Measurements from ENCODE around the gene CFP.
"Not testable (repeated sequence)": the region's sequence is repeated elsewhere in the genome, so short reads cannot be mapped to it uniquely, and the experiment has no call there.

Gene CFP

GRCh38 chrX:47637546-47638195 is 7.9 kb upstream of the CFP start:
- DNase-seq = peak; percentile 76

GRCh38 chrX:47634871-47635575 is 5.3 kb upstream of the CFP start:
- DNase-seq = no peak

- no peak for DNase-seq
Observed at GRCh38 chrX:47633689-47634590, 4.2 kb upstream of the CFP start.

- no peak for DNase-seq
Observed at GRCh38 chrX:47632666-47633065, 2.9 kb upstream of the CFP start.

GRCh38 chrX:47631676-47632075 is 1.9 kb upstream of the CFP start:
- no peak for DNase-seq

GRCh38 chrX:47628982-47629381 is 748 bp downstream of the CFP start:
- DNase-seq = no peak

- DNase-seq = no peak
Observed at GRCh38 chrX:47625365-47625764, 4.4 kb downstream of the CFP start.

GRCh38 chrX:47623540-47624027 is 6.1 kb downstream of the CFP start:
- DNase-seq = peak; percentile 73

- no peak for DNase-seq
Observed at GRCh38 chrX:47621851-47622250, 7.9 kb downstream of the CFP start.

- DNase-seq = no peak
Observed at GRCh38 chrX:47620303-47620685, 9.4 kb downstream of the CFP start.

- DNase-seq = peak; percentile 92
Observed at GRCh38 chrX:47619486-47620302, 10.0 kb downstream of the CFP start, which contains the start of gene SYN1. Gene SYN1, minus strand, starts transcription at chrX:47619857. Its CDS starts 129 bp downstream, at chrX:47619728.

- no peak for DNase-seq
Observed at GRCh38 chrX:47618923-47619485, 10.7 kb downstream of the CFP start.

- DNase-seq = no peak
Observed at GRCh38 chrX:47614618-47615017, 15.1 kb downstream of the CFP start.

GRCh38 chrX:47613082-47613481 is 16.6 kb downstream of the CFP start:
- DNase-seq = no peak

- no peak for DNase-seq
Observed at GRCh38 chrX:47612418-47612817, 17.3 kb downstream of the CFP start.

- DNase-seq = no peak
Observed at GRCh38 chrX:47611926-47612325, 17.8 kb downstream of the CFP start.

- DNase-seq = no peak
Observed at GRCh38 chrX:47611489-47611888, 18.2 kb downstream of the CFP start.

- no peak for DNase-seq
Observed at GRCh38 chrX:47610511-47610910, 19.2 kb downstream of the CFP start.

- DNase-seq = no peak
Observed at GRCh38 chrX:47608130-47608810, 21.5 kb downstream of the CFP start.

GRCh38 chrX:47607091-47607490 is 22.6 kb downstream of the CFP start:
- no peak for DNase-seq

- DNase-seq = no peak
Observed at GRCh38 chrX:47605024-47605423, 24.7 kb downstream of the CFP start.

- DNase-seq = not testable (repeated sequence)
Observed at GRCh38 chrX:47603125-47603524, 26.6 kb downstream of the CFP start.

Measured in activated effector memory CD4-positive, alpha-beta T cell treated with anti-CD3 and anti-CD28 coated beads, Interleukin-2, amount 50 U/mL, for 16 hours (primary cell).